Breast epithelium (tissue), 4 donors: ENCODE measurements around the gene HPCAL1. TPM values are rescaled to one million over a fixed set of nuclear protein-coding genes. Genes with fewer than 3 reads are reported as not detected.

ENCODE experiments used
- DNase-seq, 2 donors: peaks; one replicate each; pipeline ENCODE4 v3.0.0-alpha.2; 2019; ENCODE audit warnings: low spot score in 2 of 2
- H3K27ac ChIP-seq, 2 donors: fragments of 200-600 bp; sonication (generic) in 1 of 2; one replicate each; pipeline ENCODE4 v1.5.1; 2016 to 2019; ENCODE audit warnings: mild to moderate bottlenecking in 1 of 2
- H3K27me3 ChIP-seq, 2 donors: fragments of 200-600 bp; sonication (generic) in 1 of 2; one replicate each; pipeline versions ENCODE4 v1.5.1 to v1.6.0; 2017 to 2019; ENCODE audit warnings: control low read depth in 1 of 2, mild to moderate bottlenecking in 1 of 2
- H3K36me3 ChIP-seq: fragments of 200-600 bp; one replicate; pipeline ENCODE4 v1.5.1; 2019
- H3K4me1 ChIP-seq, 2 donors: fragments of 200-600 bp; sonication (generic); one replicate each; pipeline ENCODE4 v1.5.1; 2016 to 2019; ENCODE audit warnings: control low read depth in 1 of 2
- H3K4me3 ChIP-seq, 3 donors: fragments of 200-600 bp; sonication (generic); 1 replicate in 2 of 3; 2 replicates in 1 of 3; pipeline ENCODE4 v1.5.1; 2016 to 2019; ENCODE audit warnings: mild to moderate bottlenecking in 3 of 3, moderate library complexity in 2 of 3
- H3K9me3 ChIP-seq, 2 donors: fragments of 200-600 bp; sonication (generic) in 1 of 2; one replicate each; pipeline ENCODE4 v1.5.1; 2016 to 2019; ENCODE audit warnings: control low read depth in 1 of 2
- POLR2A ChIP-seq: fragments of 450-650 bp; IDR thresholded peaks from one replicate; pipeline ENCODE4 v1.6.1; 2016; ENCODE audit warnings: antibody characterized with exemption, mild to moderate bottlenecking, moderate library complexity
- POLR2AphosphoS5 ChIP-seq, 3 donors: sonication (generic); formaldehyde crosslinking; IDR thresholded peaks; one replicate each; pipeline ENCODE4 v1.6.1; 2017; ENCODE audit warnings: antibody characterized with exemption in 3 of 3
- intact Hi-C: fragments of 100-400 bp; cut with DNase I; formaldehyde crosslinking; loops from one replicate; pipeline ENCODE4 v1.15.1; 2023; ENCODE audit warnings: low total_unique reads
- total RNA-seq, 3 donors: library from RNA; depleted of rRNA; stranded (reverse); fragments of >200 nt; gene quantifications; one replicate each; pipeline ENCODE4 v1.1.0, GENCODE V29; 2016
- TF ChIP-seq, protein P1 (sequence below), 3 donors: fragments of 450-650 bp; IDR thresholded peaks; one replicate each; pipeline ENCODE4 v1.5.1; 2016 to 2017; ENCODE audit warnings: antibody characterized with exemption in 3 of 3, mild to moderate bottlenecking in 3 of 3, moderate library complexity in 3 of 3

The HPCAL1 gene
- total RNA-seq, 3 donors from 2014 or later = 38.6 to 41.9 (median 41.6) TPM

DNA sequence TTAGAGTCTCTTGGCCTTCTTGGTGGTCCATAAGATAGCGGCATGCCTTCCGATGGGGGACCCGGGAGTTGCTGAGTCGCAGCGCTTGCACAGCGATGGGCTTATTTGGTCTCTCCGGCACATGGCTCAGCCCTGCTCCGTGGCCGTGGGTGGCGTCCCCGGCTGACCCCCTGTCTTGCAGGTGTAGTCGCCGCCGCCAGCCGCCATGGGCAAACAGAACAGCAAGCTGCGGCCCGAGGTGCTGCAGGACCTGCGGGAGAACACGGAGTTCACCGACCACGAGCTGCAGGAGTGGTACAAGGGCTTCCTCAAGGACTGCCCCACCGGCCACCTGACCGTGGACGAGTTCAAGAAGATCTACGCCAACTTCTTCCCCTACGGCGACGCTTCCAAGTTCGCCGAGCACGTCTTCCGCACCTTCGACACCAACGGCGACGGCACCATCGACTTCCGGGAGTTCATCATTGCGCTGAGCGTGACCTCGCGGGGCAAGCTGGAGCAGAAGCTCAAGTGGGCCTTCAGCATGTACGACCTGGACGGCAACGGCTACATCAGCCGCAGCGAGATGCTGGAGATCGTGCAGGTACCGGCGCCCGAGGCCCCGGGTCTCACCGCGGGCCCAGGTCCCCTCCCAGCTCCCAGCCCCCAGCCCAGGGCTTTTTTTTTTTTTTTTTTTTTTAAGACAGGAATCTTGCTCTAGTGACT is 117.0 kb downstream of the HPCAL1 start:
- no peaks in the 10 kb centered on the region for H3K4me1 ChIP-seq
- no peaks in the 10 kb centered on the region for H3K36me3 ChIP-seq
- TF ChIP-seq POLR2AphosphoS5 (IDR thresholded peaks at IDR 0.05) (no peak), POLR2A (no peak)
- TF ChIP-seq, protein P1, sequence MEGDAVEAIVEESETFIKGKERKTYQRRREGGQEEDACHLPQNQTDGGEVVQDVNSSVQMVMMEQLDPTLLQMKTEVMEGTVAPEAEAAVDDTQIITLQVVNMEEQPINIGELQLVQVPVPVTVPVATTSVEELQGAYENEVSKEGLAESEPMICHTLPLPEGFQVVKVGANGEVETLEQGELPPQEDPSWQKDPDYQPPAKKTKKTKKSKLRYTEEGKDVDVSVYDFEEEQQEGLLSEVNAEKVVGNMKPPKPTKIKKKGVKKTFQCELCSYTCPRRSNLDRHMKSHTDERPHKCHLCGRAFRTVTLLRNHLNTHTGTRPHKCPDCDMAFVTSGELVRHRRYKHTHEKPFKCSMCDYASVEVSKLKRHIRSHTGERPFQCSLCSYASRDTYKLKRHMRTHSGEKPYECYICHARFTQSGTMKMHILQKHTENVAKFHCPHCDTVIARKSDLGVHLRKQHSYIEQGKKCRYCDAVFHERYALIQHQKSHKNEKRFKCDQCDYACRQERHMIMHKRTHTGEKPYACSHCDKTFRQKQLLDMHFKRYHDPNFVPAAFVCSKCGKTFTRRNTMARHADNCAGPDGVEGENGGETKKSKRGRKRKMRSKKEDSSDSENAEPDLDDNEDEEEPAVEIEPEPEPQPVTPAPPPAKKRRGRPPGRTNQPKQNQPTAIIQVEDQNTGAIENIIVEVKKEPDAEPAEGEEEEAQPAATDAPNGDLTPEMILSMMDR (IDR thresholded peaks at IDR 0.05) = no peak
- no peak overlapping the region for H3K4me3 ChIP-seq
- no peak overlapping the region for H3K27ac ChIP-seq
- no peaks in the 10 kb centered on the region for H3K27me3 ChIP-seq
- no peak for DNase-seq
- no peaks in the 10 kb centered on the region for H3K9me3 ChIP-seq
- intact Hi-C loops = no loop called here

DNA sequence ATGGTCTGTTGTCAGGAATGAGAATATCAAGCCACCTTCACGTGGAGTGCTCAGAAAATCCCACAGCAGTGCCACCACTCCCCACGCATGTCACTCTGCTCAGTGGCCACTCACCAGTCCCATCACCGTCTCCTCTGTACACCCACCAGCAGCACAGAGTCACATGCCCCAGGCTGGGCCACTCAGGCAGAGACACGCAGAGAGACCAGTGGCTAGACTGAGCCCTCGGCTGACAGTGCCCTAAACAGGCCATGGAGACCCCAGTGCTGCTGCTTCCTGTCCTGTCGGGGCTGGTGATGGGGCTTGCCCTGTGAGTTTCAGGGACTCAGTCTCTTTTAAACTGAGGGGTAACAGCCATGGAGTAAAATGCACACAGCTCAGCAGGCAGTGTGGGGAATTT is 119.5 kb downstream of the HPCAL1 start:
- TF ChIP-seq POLR2AphosphoS5 (IDR thresholded peaks at IDR 0.05) (no peak), POLR2A (no peak)
- TF ChIP-seq, protein P1 (IDR thresholded peaks at IDR 0.05) = no peak
- no peak for DNase-seq
- Histone ChIP-seq H3K27ac (no peak overlapping the region), H3K4me1 (no peaks in the 10 kb centered on the region), H3K9me3 (no peaks in the 10 kb centered on the region), H3K27me3 (no peaks in the 10 kb centered on the region), H3K4me3 (no peak overlapping the region), H3K36me3 (no peaks in the 10 kb centered on the region)
- intact Hi-C loops = no loop called here

DNA sequence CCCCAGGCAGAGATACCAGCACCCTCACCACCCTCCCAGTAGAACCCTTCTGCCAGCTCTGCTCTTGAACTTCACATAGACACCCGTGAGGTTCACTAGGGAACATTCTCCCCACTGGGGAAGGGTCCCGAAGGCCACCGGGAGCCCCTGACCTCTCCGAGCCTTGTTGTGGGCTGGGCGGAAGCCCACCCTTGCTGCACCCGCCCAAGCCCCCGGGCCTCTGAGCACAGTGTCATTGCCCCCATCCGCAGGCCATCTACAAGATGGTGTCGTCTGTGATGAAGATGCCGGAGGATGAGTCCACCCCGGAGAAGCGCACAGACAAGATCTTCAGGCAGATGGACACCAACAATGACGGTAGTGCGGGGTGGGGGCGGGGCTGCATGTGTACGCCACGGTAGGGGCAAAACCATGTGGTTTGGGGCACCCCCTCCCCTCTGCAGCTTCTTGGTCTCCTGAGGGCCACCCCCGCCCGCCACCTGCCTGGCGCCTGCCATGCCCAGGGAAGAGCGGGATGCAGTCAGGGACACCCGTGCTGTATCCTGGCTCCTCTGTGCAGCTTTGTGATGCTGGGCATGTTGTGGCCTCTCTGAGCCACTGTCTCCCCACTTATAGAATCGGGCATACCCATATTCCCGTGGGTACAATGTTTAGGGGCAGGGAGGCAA is 120.2 kb downstream of the HPCAL1 start:
- DNase-seq = no peak
- H3K27me3 ChIP-seq = no peaks in the 10 kb centered on the region
- no peaks in the 10 kb centered on the region for H3K36me3 ChIP-seq
- H3K4me1 ChIP-seq = no peaks in the 10 kb centered on the region
- no peak overlapping the region for H3K4me3 ChIP-seq
- intact Hi-C loops = no loop called here
- H3K9me3 ChIP-seq = no peaks in the 10 kb centered on the region
- TF ChIP-seq POLR2AphosphoS5 (IDR thresholded peaks at IDR 0.05) = no peak
- TF ChIP-seq POLR2A = no peak
- TF ChIP-seq, protein P1 (IDR thresholded peaks at IDR 0.05) = no peak
- H3K27ac ChIP-seq = no peak overlapping the region

DNA sequence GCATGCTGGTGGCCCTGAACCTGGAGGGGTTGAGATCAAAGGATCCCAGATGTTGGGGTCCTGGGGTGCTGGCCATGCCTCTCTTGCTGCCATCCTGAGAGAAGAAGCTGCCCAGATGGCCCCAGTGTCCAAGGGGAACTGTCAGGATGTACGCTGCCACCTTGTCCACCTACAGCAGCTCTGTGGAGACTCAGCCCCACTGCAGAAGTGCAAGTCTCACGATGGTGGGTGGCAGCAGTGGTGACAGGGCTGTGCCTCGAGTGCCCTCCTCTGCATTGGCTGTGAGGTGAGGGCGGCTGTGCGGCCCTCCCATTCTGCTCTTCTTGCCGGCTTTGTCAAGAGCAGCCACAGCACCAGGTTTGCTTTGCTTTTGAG is 120.7 kb downstream of the HPCAL1 start:
- Histone ChIP-seq H3K4me1 (no peaks in the 10 kb centered on the region), H3K27ac (no peak overlapping the region), H3K27me3 (no peaks in the 10 kb centered on the region), H3K9me3 (no peaks in the 10 kb centered on the region), H3K4me3 (no peak overlapping the region), H3K36me3 (no peaks in the 10 kb centered on the region)
- no peak for DNase-seq
- intact Hi-C loops = no loop called here
- TF ChIP-seq, protein P1 (IDR thresholded peaks at IDR 0.05) = no peak
- TF ChIP-seq POLR2A (no peak), POLR2AphosphoS5 (IDR thresholded peaks at IDR 0.05) (no peak)

DNA sequence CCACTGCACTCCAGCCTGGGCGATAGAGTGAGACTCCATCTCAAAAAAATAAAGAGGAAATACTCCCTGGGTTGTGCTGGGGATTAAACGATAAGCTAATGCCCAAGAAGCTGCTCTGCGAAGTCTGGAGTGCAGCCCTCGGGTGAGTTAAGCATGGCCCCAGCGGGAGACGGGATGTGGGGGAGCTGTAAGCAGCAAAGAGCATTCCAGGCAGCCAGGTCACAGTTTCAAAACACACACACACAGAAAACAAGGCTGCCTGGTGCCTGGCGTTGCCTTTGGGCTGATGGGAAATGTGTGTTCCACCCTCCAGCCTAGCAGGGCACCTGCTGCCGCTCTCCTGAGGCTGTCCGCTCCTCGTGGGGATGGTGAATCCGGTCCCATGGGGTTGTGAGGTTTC is 121.3 kb downstream of the HPCAL1 start:
- H3K9me3 ChIP-seq = no peaks in the 10 kb centered on the region
- DNase-seq = no peak
- H3K27me3 ChIP-seq = no peaks in the 10 kb centered on the region
- H3K4me3 ChIP-seq = no peak overlapping the region
- no peak for TF ChIP-seq POLR2AphosphoS5 (IDR thresholded peaks at IDR 0.05)
- no peak for TF ChIP-seq POLR2A
- TF ChIP-seq, protein P1 (IDR thresholded peaks at IDR 0.05) = no peak
- no peaks in the 10 kb centered on the region for H3K36me3 ChIP-seq
- no peak overlapping the region for H3K27ac ChIP-seq
- intact Hi-C loops = no loop called here
- H3K4me1 ChIP-seq = no peaks in the 10 kb centered on the region
